ENCODE results near the gene SESTD1.

Gene SESTD1

GRCh38 chr2:179272406-179273192, 8.0 kb upstream of the SESTD1 start:
- Histone ChIP-seq H3K9me3 (ENCODE audit: control insufficient read depth, low read length) (no peaks in the 10 kb centered on the region), H3K23ac (ENCODE audit: low read length in 2 of 2) (no peak overlapping the region), H3K4me1 (ENCODE audit: control insufficient read depth, insufficient read depth, low read depth, low read length) (no peaks in the 10 kb centered on the region), H2BK120ac (ENCODE audit: low read depth, low read length) (no peak overlapping the region), H2AFZ (ENCODE audit: low read depth, low read length) (no peak overlapping the region), H2AK5ac (ENCODE audit: low read length, severe bottlenecking) (no peak overlapping the region), H3K9ac (ENCODE audit: low read length) (peak overlapping the region; percentile 81), H3K18ac (ENCODE audit: low read depth in 1 of 2, low read length in 2 of 2) (peak overlapping the region in 1 of 2 experiments; percentile 31), H3K79me1 (replicated peaks; ENCODE audit: low read length, poor library complexity, severe bottlenecking) (no peaks in the 10 kb centered on the region), H3K27me3 (ENCODE audit: control insufficient read depth in 1 of 2, insufficient read depth in 1 of 2, low read length in 2 of 2) (no peaks in the 10 kb centered on the region), H3K14ac (ENCODE audit: low read length in 2 of 2) (no peak overlapping the region), H2BK12ac (ENCODE audit: low read length in 2 of 2) (no peak overlapping the region), H3K4me3 (ENCODE audit: insufficient read depth in 1 of 2, low read depth in 1 of 2, low read length in 2 of 2) (peak overlapping the region in 1 of 2 experiments; percentile 65), H2BK5ac (ENCODE audit: low read depth, low read length, poor library complexity, severe bottlenecking) (no peak overlapping the region), H3K4me2 (ENCODE audit: low read length, poor library complexity, severe bottlenecking) (no peak overlapping the region), H3K4ac (ENCODE audit: low read depth in 1 of 2, low read length in 2 of 2) (no peak overlapping the region), H2BK15ac (ENCODE audit: low read depth, poor library complexity, severe bottlenecking) (no peak overlapping the region), H3K36me3 (ENCODE audit: control insufficient read depth in 1 of 2, insufficient read depth in 2 of 2, low read depth in 1 of 2, low read length in 2 of 2) (no peaks in the 10 kb centered on the region), H4K8ac (ENCODE audit: low read length) (no peak overlapping the region), H3K27ac (ENCODE audit: low read length, poor library complexity, severe bottlenecking) (no peak overlapping the region), H4K91ac (ENCODE audit: low read length) (no peak overlapping the region)
- no peak for DNase-seq
- WGBS = 92% methylated on average over 5 of the region's 5 CpGs

DNA sequence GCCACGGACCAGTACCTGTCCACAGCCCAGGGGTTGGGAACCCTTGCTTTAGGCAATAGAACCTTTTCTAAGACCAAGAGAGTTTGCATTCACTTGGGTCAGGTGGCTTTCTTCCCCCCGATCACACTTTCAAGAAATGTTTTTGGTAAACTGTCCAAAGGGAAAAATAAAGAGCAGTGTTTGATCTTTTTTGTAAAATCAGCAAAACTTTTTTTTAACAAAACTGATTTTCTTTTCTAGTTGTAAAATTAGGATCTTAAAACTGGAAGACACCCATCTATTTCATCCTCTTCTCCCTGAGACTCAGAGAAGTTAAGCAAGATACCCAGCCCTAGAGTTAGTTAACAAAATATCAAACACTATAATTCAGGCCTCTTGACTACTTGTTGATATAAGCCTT, 6.1 kb upstream of the SESTD1 start:
- Histone ChIP-seq H2BK12ac (ENCODE audit: low read length in 2 of 2) (no peak overlapping the region), H3K27me3 (ENCODE audit: control insufficient read depth in 1 of 2, insufficient read depth in 1 of 2, low read length in 2 of 2) (no peaks in the 10 kb centered on the region), H3K4me2 (ENCODE audit: low read length, poor library complexity, severe bottlenecking) (no peak overlapping the region), H3K4me1 (ENCODE audit: control insufficient read depth, insufficient read depth, low read depth, low read length) (no peaks in the 10 kb centered on the region), H3K14ac (ENCODE audit: low read length in 2 of 2) (no peak overlapping the region), H3K36me3 (ENCODE audit: control insufficient read depth in 1 of 2, insufficient read depth in 2 of 2, low read depth in 1 of 2, low read length in 2 of 2) (no peaks in the 10 kb centered on the region), H3K79me1 (replicated peaks; ENCODE audit: low read length, poor library complexity, severe bottlenecking) (no peaks in the 10 kb centered on the region), H2AK5ac (ENCODE audit: low read length, severe bottlenecking) (no peak overlapping the region), H3K4me3 (ENCODE audit: insufficient read depth in 1 of 2, low read depth in 1 of 2, low read length in 2 of 2) (no peak overlapping the region), H3K4ac (ENCODE audit: low read depth in 1 of 2, low read length in 2 of 2) (no peak overlapping the region), H2BK120ac (ENCODE audit: low read depth, low read length) (no peak overlapping the region), H2BK15ac (ENCODE audit: low read depth, poor library complexity, severe bottlenecking) (peak overlapping the region; percentile 0), H3K23ac (ENCODE audit: low read length in 2 of 2) (no peak overlapping the region), H2AFZ (ENCODE audit: low read depth, low read length) (no peak overlapping the region), H4K8ac (ENCODE audit: low read length) (no peak overlapping the region), H2BK5ac (ENCODE audit: low read depth, low read length, poor library complexity, severe bottlenecking) (no peak overlapping the region), H4K91ac (ENCODE audit: low read length) (no peak overlapping the region), H3K9me3 (ENCODE audit: control insufficient read depth, low read length) (no peaks in the 10 kb centered on the region), H3K27ac (ENCODE audit: low read length, poor library complexity, severe bottlenecking) (no peak overlapping the region), H3K9ac (ENCODE audit: low read length) (no peak overlapping the region), H3K18ac (ENCODE audit: low read depth in 1 of 2, low read length in 2 of 2) (no peak overlapping the region)
- no peak for DNase-seq
- WGBS = 93% methylated on average over 1 of the region's 2 CpGs

GRCh38 chr2:179268277-179268925, 3.8 kb upstream of the SESTD1 start:
- peak overlapping the region in 1 of 2 experiments; percentile 15 for H3K4ac ChIP-seq (ENCODE audit: low read depth in 1 of 2, low read length in 2 of 2)
- H3K9ac ChIP-seq (ENCODE audit: low read length) = peak overlapping the region; percentile 31
- H3K4me3 ChIP-seq (ENCODE audit: insufficient read depth in 1 of 2, low read depth in 1 of 2, low read length in 2 of 2) = no peak overlapping the region
- no peaks in the 10 kb centered on the region for H3K27me3 ChIP-seq (ENCODE audit: control insufficient read depth in 1 of 2, insufficient read depth in 1 of 2, low read length in 2 of 2)
- no peaks in the 10 kb centered on the region for H3K79me1 ChIP-seq (replicated peaks; ENCODE audit: low read length, poor library complexity, severe bottlenecking)
- no peak overlapping the region for H2AK5ac ChIP-seq (ENCODE audit: low read length, severe bottlenecking)
- no peak overlapping the region for H3K14ac ChIP-seq (ENCODE audit: low read length in 2 of 2)
- H3K9me3 ChIP-seq (ENCODE audit: control insufficient read depth, low read length) = no peaks in the 10 kb centered on the region
- no peak overlapping the region for H2BK15ac ChIP-seq (ENCODE audit: low read depth, poor library complexity, severe bottlenecking)
- 63% methylated on average over 1 of the region's 1 CpG for WGBS
- no peak overlapping the region for H3K18ac ChIP-seq (ENCODE audit: low read depth in 1 of 2, low read length in 2 of 2)
- no peaks in the 10 kb centered on the region for H3K36me3 ChIP-seq (ENCODE audit: control insufficient read depth in 1 of 2, insufficient read depth in 2 of 2, low read depth in 1 of 2, low read length in 2 of 2)
- no peak overlapping the region for H3K27ac ChIP-seq (ENCODE audit: low read length, poor library complexity, severe bottlenecking)
- no peak overlapping the region for H4K91ac ChIP-seq (ENCODE audit: low read length)
- no peak overlapping the region for H2AFZ ChIP-seq (ENCODE audit: low read depth, low read length)
- H2BK5ac ChIP-seq (ENCODE audit: low read depth, low read length, poor library complexity, severe bottlenecking) = no peak overlapping the region
- no peak overlapping the region for H4K8ac ChIP-seq (ENCODE audit: low read length)
- no peak overlapping the region for H2BK12ac ChIP-seq (ENCODE audit: low read length in 2 of 2)
- no peaks in the 10 kb centered on the region for H3K4me1 ChIP-seq (ENCODE audit: control insufficient read depth, insufficient read depth, low read depth, low read length)
- no peak overlapping the region for H2BK120ac ChIP-seq (ENCODE audit: low read depth, low read length)
- peak; percentile 25 for DNase-seq
- H3K23ac ChIP-seq (ENCODE audit: low read length in 2 of 2) = no peak overlapping the region
- H3K4me2 ChIP-seq (ENCODE audit: low read length, poor library complexity, severe bottlenecking) = no peak overlapping the region

GRCh38 chr2:179266271-179266670, 1.6 kb upstream of the SESTD1 start:
- H3K79me1 ChIP-seq (replicated peaks; ENCODE audit: low read length, poor library complexity, severe bottlenecking) = no peaks in the 10 kb centered on the region
- no peak overlapping the region for H3K27ac ChIP-seq (ENCODE audit: low read length, poor library complexity, severe bottlenecking)
- H3K4me2 ChIP-seq (ENCODE audit: low read length, poor library complexity, severe bottlenecking) = no peak overlapping the region
- no peak overlapping the region for H3K14ac ChIP-seq (ENCODE audit: low read length in 2 of 2)
- H3K4ac ChIP-seq (ENCODE audit: low read depth in 1 of 2, low read length in 2 of 2) = no peak overlapping the region
- H3K4me1 ChIP-seq (ENCODE audit: control insufficient read depth, insufficient read depth, low read depth, low read length) = no peaks in the 10 kb centered on the region
- no peak overlapping the region for H3K23ac ChIP-seq (ENCODE audit: low read length in 2 of 2)
- H2AFZ ChIP-seq (ENCODE audit: low read depth, low read length) = no peak overlapping the region
- H3K27me3 ChIP-seq (ENCODE audit: control insufficient read depth in 1 of 2, insufficient read depth in 1 of 2, low read length in 2 of 2) = no peaks in the 10 kb centered on the region
- no peak overlapping the region for H4K91ac ChIP-seq (ENCODE audit: low read length)
- H3K9ac ChIP-seq (ENCODE audit: low read length) = no peak overlapping the region
- no peaks in the 10 kb centered on the region for H3K9me3 ChIP-seq (ENCODE audit: control insufficient read depth, low read length)
- no peak overlapping the region for H4K8ac ChIP-seq (ENCODE audit: low read length)
- H3K4me3 ChIP-seq (ENCODE audit: insufficient read depth in 1 of 2, low read depth in 1 of 2, low read length in 2 of 2) = no peak overlapping the region
- H2BK120ac ChIP-seq (ENCODE audit: low read depth, low read length) = no peak overlapping the region
- H2BK5ac ChIP-seq (ENCODE audit: low read depth, low read length, poor library complexity, severe bottlenecking) = no peak overlapping the region
- H2BK15ac ChIP-seq (ENCODE audit: low read depth, poor library complexity, severe bottlenecking) = no peak overlapping the region
- no peak overlapping the region for H2BK12ac ChIP-seq (ENCODE audit: low read length in 2 of 2)
- 96% methylated on average over 3 of the region's 4 CpGs for WGBS
- DNase-seq = no peak
- H3K36me3 ChIP-seq (ENCODE audit: control insufficient read depth in 1 of 2, insufficient read depth in 2 of 2, low read depth in 1 of 2, low read length in 2 of 2) = no peaks in the 10 kb centered on the region
- H3K18ac ChIP-seq (ENCODE audit: low read depth in 1 of 2, low read length in 2 of 2) = no peak overlapping the region
- H2AK5ac ChIP-seq (ENCODE audit: low read length, severe bottlenecking) = no peak overlapping the region
